GM20431 (cell line): ENCODE results near the gene PHF10.

Source experiments
- in situ Hi-C: fragments of 300-500 bp; cut with MseI, MboI; formaldehyde crosslinking; loops from one replicate; pipeline ENCODE4 v1.15.0; 2020; ENCODE audit warnings: low sequenced_read_pairs; ENCODE audit not compliant: unreplicated experiment

Gene PHF10

GRCh38 chr6:169685860-169686259, 38.4 kb downstream of the PHF10 start:
- in situ Hi-C loops = no loop called here

- in situ Hi-C loops = no loop called here
Measured at GRCh38 chr6:169684056-169684455, 40.2 kb downstream of the PHF10 start.

GRCh38 chr6:169678342-169678741, 46.0 kb downstream of the PHF10 start:
- in situ Hi-C loops = no loop called here

DNA sequence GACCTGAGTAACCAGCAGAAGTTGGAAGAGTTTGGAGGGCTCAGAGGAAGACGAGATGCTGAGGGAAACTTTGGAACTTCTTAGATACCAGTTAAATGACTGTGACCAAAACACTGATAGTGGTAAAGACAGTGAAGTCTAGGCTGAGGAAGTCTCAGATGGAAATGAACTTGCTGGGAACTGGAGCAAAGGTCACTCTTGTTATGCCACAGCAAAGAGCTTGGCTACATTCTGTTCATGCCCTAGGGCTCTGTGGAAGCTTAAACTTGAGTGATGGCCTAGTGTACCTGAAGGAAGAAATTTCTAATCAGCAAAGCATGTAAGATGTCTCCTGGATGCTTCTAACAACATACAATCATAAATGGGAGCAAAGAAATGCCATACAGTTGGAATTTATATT, 47.2 kb downstream of the PHF10 start:
- in situ Hi-C loops = no loop called here

DNA sequence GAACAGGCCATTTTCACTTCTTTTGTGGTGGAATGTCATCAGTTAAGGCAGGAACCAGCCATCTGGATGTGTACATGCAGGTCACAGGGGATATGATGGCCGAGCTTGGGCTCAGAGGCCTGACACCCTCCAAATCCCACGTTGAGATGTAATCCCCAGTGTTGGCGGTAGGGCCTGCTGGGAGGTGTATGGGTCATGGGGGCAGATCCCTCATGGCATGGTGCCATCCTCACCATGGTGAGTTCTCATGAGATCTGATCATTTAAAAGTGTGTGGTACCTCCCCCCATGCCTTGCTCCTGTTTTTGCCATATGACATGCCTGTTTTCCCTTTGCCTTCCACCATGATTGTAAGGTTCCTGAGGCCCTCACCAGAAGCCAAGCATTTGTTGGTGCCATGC, 49.3 kb downstream of the PHF10 start:
- in situ Hi-C loops = no loop called here

DNA sequence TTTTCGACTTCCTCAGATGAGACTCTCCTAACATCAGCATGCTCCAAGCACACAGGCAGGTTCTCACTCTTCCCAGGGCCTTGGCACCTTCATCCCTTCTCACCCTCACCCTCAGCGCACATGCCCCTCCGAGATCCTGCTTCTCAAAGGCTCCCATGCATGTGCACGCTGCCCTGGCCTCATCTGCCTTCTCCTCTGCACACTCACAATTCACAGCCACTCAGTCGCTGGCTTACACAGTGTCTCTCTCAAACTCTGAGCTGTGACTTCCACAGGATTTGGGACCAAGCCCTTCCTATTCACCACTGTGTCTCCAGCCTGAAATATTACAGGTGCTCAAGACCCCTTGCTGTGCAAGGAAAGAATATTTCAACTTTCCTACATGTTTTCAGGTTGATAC, 52.7 kb downstream of the PHF10 start:
- in situ Hi-C loops = no loop called here

GRCh38 chr6:169669889-169670288, 54.4 kb downstream of the PHF10 start:
- in situ Hi-C loops = no loop called here

- in situ Hi-C loops = no loop called here
Measured at GRCh38 chr6:169669147-169669546, 55.2 kb downstream of the PHF10 start.

DNA sequence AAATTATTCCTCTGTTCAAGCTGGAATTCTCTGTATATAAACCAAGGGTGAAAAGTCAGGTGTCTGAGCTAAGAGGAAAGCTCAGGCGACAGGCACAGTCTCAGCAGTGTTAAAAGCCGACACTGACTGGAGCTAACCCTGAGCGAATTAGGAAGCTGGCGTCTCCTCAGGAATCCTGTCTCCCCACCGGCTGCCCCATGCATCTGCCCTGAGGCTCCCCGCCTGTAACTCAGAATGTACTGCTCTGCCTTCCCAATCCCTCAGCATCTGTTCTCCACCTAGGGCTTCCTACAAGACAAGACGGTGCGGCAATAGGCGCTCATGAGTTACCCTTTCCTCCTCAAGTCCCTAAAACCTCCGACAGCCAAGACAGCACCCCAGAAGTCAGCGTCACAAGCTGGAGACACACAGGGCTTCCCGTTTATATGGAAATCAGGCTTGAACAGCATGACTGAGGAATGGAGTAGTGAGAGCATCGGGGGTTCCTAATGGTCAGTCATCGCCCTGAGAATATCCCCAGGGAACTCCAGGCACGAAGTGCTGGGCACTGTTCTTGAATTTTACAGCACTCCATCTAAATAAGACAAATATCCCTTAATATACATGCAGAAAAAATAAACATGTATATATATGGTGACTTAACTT, 56.0 kb downstream of the PHF10 start:
- in situ Hi-C loops = no loop called here

GRCh38 chr6:169667716-169668115, 56.6 kb downstream of the PHF10 start:
- in situ Hi-C loops = no loop called here

GRCh38 chr6:169666441-169666840, 57.9 kb downstream of the PHF10 start:
- in situ Hi-C loops = no loop called here

DNA sequence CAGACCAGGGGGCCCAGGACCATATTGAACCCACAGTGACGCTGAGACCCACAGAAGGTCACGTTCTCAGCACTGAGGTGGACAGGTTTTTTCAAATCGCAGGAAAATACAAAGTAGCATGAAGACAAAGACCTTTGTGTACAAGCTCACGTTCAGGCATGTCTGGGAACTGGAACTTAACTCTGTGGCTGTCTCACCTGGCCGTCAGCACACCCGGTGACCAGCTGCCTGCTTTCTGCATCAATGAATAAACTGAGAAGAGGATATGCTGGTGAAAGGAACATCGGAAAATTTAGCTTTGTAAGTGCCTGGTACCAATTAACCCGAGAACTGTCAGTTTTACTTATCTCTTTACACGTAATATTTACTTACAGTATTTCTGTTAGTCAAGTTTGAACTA, 59.0 kb downstream of the PHF10 start:
- in situ Hi-C loops = no loop called here

DNA sequence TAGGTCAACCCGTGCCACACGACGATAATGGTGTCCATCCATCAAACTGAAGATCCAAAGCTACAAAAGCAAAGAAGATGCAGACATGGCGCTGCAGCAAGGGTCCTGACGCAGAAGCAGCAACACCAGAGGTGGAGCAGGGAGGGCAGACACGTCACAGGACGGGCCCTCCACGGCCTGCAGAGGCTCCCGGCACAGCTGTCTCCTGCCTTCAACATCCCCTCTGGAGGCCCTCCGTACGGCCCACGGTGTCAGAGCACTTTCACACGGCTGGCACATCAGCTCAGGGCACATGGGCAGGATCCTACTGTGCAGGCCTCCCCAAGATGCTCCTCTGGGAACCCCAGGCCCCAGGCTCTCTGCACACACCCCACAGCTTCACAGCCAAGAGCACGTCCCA, 60.1 kb downstream of the PHF10 start:
- in situ Hi-C loops = no loop called here

DNA sequence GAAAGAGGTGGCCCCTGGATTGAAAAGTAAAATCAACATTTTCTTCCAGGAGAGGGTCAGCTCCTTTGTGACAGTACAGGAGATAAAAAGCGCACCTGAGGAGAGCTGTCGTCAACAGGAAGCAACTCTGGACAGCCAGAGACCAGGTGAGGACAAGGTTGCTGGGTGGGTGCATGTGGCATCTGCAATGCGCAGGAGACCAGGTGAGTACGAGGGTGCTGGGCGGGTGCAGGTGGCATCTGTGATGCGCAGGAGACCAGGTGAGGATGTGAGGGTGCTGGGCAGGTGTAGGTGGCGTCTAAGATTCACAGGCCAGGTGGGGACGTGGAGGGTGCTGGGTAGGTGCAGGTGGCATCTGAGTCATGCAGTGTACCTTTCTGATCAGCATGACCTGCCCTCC, 60.8 kb downstream of the PHF10 start:
- in situ Hi-C loops = no loop called here

- in situ Hi-C loops = no loop called here
Measured at GRCh38 chr6:169661391-169661756, 62.9 kb downstream of the PHF10 start.

DNA sequence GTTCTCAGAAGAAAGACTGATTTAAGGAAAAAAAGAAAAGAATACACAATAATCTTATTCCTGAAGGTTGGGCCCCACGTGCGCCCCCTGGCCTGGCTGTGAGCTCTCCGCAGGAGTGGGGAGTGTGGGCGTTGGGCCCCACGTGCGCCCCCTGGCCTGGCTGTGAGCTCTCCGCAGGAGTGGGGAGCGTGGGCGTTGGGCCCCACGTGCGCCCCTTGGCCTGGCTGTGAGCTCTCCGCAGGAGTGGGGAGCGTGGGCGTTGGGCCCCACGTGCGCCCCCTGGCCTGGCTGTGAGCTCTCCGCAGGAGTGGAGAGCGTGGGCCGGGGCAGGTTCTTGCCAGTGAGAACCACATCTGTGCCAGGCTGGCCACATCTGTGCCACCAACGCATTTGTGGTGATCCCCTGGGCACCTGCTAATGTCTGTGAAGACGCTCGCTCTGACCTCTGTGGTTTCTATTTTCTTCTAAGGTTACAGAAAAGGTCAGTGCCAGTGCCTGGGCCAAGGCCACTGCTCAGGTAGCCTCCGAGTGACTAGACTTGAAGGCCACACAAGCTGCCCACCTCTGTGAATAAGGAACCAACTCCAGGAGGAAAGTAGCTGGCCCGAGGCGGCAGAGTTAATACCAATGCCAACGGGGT, 63.4 kb downstream of the PHF10 start:
- in situ Hi-C loops = no loop called here

GRCh38 chr6:169659820-169660610, 64.3 kb downstream of the PHF10 start:
- in situ Hi-C loops = no loop called here

DNA sequence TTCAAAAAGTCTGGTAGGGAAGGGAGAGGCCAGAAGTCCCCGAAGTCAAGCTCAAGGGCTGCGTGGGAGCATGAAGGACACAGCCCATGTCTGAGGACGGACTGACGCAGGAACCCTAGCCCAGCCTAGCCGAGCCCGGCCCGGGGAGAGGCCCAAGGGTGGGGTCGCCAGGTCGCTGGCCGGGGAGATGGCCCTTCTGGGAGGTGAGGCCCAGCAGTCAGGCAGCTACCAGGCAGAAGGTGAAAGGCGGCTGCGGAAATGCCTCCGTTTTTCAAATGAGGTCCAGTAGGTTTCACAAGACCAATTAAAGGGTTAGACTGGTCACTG, 67.1 kb downstream of the PHF10 start:
- in situ Hi-C loops = no loop called here

DNA sequence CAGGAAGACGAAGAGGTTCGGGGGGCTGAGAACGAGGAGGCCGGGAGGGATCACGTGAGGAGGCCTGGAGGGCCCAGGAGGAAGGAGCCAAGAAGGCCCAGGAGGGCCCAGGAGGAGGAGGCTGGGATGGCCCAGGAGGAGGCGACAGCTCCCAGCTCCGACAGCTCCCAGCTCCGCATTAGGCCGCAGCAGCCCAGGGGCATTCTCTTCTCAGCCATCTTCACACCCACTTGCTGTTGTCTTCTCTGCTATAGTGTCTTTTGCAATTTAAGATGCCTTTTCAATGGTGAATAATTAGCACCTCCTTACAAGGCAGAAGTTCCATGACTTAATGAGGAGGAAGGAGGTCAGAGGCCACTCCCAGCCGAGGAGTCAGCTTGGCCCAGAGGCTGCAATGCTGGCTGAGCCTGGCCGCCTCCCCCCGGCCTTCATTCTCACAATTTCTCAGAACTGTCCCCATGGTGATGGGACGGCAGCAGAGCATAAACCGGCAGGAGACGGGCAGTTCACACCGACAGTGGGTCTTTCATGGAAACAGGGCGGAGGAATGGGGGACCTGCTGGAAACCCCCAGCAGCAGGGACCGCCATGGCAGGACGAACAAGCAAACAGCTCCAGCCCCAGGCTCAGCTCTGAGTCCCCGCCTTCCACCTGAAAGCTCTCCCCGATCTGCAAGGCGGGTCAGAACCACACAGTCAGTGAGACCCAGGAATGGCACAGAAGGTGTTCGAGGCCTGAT, 67.6 kb downstream of the PHF10 start:
- in situ Hi-C loops = no loop called here

DNA sequence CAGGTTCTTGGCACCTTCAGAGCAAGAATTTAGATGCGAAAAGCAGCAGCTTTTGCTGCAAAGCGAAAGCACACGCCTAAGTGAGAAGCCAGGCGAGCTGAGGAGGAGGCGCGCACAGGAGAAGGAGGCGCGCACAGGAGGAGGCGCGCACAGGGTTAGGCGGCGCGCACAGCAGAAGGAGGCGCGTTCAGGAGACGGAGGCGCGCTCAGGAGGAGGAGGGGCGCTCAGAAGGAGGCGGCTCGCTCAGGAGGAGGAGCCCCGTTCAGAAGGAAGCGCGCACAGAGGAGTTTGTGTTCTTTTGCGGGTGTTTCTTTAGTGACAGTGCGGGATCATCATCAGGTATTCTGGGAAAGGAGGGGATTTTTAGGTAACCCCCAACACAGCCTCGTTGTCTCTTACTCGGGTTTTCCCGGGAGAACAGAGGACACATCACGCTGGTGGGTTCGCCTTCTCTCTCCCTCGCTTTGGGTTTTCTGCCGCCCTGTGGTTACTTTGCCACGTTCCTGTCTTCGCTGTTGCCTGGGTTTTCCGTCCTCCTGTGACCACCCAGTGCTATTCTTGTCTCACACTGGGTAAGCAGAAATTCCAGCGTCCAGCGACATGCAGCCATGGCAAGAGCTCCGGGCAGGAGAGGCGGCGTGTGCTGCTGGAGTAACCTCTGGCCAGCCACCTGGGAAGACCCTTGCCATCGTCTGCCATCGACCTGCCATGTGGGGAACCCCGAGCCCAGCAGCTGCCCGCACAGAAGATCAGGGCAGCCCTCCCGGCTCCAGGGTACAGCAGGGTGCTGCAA, 69.5 kb downstream of the PHF10 start:
- in situ Hi-C loops = no loop called here
